ENCODE measurements around the gene XAB2.
"Not testable (repeated sequence)": the region's sequence is repeated elsewhere in the genome, so short reads cannot be mapped to it uniquely, and the experiment has no call there.

XAB2 gene

DNA sequence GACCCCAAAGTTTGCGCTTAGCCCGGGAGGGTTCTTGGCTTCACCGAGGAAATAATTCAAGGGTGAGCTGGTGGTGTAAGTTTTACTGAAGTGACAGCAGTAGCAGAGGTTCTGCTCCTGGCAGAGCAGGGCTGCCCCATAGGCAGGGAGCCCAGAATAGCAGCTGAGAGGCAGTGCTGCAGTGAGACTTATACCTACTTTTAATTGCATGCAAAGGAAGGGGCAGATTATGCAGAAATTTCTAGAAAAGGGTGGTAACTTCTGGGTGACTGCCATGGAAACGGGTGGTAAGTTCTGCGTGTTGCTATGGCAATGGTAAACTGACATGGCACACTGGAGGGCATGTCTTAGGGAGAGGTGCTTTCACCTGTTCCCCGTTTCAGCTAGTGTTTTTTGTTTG lies 51.2 kb downstream of the XAB2 start (continued):
- TF ChIP-seq, protein P1, sequence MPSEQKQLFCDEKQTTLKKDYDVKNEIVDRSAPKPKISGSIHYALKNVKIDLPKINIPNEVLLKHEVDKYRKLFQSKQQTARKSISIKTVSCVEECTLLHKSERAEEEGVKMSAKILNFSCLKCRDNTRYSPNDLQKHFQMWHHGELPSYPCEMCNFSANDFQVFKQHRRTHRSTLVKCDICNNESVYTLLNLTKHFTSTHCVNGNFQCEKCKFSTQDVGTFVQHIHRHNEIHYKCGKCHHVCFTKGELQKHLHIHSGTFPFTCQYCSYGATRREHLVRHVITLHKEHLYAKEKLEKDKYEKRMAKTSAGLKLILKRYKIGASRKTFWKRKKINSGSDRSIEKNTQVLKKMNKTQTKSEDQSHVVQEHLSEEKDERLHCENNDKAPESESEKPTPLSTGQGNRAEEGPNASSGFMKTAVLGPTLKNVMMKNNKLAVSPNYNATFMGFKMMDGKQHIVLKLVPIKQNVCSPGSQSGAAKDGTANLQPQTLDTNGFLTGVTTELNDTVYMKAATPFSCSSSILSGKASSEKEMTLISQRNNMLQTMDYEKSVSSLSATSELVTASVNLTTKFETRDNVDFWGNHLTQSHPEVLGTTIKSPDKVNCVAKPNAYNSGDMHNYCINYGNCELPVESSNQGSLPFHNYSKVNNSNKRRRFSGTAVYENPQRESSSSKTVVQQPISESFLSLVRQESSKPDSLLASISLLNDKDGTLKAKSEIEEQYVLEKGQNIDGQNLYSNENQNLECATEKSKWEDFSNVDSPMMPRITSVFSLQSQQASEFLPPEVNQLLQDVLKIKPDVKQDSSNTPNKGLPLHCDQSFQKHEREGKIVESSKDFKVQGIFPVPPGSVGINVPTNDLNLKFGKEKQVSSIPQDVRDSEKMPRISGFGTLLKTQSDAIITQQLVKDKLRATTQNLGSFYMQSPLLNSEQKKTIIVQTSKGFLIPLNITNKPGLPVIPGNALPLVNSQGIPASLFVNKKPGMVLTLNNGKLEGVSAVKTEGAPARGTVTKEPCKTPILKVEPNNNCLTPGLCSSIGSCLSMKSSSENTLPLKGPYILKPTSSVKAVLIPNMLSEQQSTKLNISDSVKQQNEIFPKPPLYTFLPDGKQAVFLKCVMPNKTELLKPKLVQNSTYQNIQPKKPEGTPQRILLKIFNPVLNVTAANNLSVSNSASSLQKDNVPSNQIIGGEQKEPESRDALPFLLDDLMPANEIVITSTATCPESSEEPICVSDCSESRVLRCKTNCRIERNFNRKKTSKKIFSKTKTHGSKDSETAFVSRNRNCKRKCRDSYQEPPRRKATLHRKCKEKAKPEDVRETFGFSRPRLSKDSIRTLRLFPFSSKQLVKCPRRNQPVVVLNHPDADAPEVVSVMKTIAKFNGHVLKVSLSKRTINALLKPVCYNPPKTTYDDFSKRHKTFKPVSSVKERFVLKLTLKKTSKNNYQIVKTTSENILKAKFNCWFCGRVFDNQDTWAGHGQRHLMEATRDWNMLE (tag by site-specific recombination; conservative IDR thresholded peaks at IDR 0.05; ENCODE audit: low read depth), result no peak
- TF ChIP-seq, protein P2, sequence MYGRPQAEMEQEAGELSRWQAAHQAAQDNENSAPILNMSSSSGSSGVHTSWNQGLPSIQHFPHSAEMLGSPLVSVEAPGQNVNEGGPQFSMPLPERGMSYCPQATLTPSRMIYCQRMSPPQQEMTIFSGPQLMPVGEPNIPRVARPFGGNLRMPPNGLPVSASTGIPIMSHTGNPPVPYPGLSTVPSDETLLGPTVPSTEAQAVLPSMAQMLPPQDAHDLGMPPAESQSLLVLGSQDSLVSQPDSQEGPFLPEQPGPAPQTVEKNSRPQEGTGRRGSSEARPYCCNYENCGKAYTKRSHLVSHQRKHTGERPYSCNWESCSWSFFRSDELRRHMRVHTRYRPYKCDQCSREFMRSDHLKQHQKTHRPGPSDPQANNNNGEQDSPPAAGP (tag by site-specific recombination; IDR thresholded peaks at IDR 0.05), result no peak

DNA sequence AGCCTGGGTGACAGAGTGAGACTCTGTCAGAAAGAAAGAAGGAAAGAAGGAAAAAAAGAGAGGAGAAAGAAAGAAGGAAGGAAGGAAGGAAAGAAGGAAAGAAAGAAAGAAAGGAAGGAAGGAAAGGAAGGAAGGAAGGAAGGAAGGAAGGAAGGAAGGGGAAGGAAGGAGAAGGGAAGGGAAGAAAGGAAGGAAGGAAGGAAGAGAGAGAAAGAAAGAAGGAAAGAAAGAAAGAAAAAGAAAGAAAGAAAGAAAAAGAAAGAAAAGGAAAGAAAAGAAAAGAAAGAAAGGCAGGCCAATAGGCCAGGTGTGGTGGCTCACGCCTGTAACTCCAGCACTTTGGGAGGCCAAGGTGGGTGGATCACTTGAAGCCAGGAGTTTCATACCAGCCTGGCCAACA lies 51.9 kb downstream of the XAB2 start:
- H3K36me3 ChIP-seq (ENCODE audit: control insufficient read depth in 2 of 2, insufficient read depth in 1 of 2, low read length in 2 of 2); H3K9me3 ChIP-seq (ENCODE audit: control insufficient read depth, insufficient read depth, low read depth, low read length); H3K4me3 ChIP-seq (ENCODE audit: low read depth, low read length); H3K27ac ChIP-seq (ENCODE audit: extremely low read depth, low read depth, low read length); H3K4me1 ChIP-seq (ENCODE audit: control insufficient read depth, insufficient read depth, low read length); POLR2A ChIA-PET: not testable (repeated sequence)
- peak; percentile 96 for TF ChIP-seq ZNF366 (tag by site-specific recombination; conservative IDR thresholded peaks at IDR 0.05)
- CTCF ChIA-PET, result interaction anchor here (1.3 kb wide), 1 partner anchor 9 kb away, joined by 9 read pairs; no protein-coding TSS in a partner anchor

DNA sequence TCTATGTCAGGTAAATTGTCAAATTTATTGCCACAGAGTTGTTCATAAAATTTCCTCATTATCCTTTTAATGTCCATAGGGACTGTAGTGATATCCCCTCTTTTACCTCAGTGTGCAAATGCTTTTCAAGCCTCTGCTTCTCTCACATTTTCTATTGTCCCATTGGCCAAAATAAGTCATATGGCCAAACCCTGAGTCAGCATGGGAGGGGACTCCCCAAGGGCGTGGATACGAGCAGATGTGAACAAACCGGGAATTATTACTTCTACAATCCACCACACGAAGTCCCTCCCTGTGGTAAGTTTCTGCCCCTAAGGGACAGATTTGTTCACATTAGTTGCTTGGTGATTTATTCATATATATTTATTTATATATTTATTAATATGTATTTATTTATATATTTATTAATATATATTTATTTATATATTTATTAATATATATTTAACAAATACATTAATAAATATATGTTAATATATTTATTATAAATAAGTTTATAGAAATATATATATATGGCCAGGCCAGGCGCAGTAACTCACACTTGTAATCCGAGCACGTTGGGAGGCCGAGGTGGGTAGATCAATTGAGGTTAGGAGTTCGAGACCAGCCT lies 53.8 kb downstream of the XAB2 start:
- Histone ChIP-seq H3K27ac (ENCODE audit: extremely low read depth, low read depth, low read length) (no peak overlapping the region), H3K4me3 (ENCODE audit: low read depth, low read length) (no peak overlapping the region), H3K9me3 (ENCODE audit: control insufficient read depth, insufficient read depth, low read depth, low read length) (no peaks in the 10 kb centered on the region), H3K4me1 (ENCODE audit: control insufficient read depth, insufficient read depth, low read length) (no peaks in the 10 kb centered on the region), H3K36me3 (ENCODE audit: control insufficient read depth in 2 of 2, insufficient read depth in 1 of 2, low read length in 2 of 2) (no peaks in the 10 kb centered on the region)
- ChIA-PET CTCF (no interaction called here), POLR2A (no interaction called here)
- TF ChIP-seq, protein P3, sequence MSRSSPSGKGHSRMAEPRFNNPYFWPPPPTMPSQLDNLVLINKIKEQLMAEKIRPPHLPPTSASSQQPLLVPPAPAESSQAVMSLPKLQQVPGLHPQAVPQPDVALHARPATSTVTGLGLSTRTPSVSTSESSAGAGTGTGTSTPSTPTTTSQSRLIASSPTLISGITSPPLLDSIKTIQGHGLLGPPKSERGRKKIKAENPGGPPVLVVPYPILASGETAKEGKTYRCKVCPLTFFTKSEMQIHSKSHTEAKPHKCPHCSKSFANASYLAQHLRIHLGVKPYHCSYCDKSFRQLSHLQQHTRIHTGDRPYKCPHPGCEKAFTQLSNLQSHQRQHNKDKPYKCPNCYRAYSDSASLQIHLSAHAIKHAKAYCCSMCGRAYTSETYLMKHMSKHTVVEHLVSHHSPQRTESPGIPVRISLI (tag by site-specific recombination; IDR thresholded peaks at IDR 0.05), result no peak
- TF ChIP-seq ZNF555 (tag by site-specific recombination; conservative IDR thresholded peaks at IDR 0.05) (peak; percentile 14; the same call in 1 of the 2 replicates), ZNF426 (tag by site-specific recombination; IDR thresholded peaks at IDR 0.05) (peak; percentile 15)

DNA sequence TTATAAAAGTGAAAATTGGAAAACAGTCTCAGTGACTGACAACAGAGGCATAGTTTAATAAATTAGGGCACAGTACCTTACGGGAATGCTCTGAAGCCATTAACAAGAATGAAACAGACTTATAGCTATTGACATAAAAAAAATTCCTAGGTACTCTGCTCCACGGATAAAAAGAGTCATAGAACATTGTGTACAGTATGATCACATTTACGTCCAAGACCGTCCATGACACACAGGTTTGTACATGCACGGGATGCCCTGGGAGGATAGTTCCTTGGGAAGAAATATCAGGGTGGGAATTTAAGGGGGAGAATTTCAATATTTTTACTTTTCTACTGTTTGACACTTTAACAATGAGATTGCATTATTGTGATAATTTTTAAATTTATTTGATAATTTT lies 58.6 kb downstream of the XAB2 start:
- Histone ChIP-seq H3K36me3 (ENCODE audit: control insufficient read depth in 2 of 2, insufficient read depth in 1 of 2, low read length in 2 of 2) (no peaks in the 10 kb centered on the region), H3K9me3 (ENCODE audit: control insufficient read depth, insufficient read depth, low read depth, low read length) (no peaks in the 10 kb centered on the region), H3K4me1 (ENCODE audit: control insufficient read depth, insufficient read depth, low read length) (no peaks in the 10 kb centered on the region), H3K4me3 (ENCODE audit: low read depth, low read length) (no peak overlapping the region), H3K27ac (ENCODE audit: extremely low read depth, low read depth, low read length) (no peak overlapping the region)
- ChIA-PET CTCF (interaction anchor here (0.8 to 2.8 kb wide), 2 partner anchors 12 kb away, joined by 4 to 21 read pairs; no protein-coding TSS in a partner anchor), POLR2A (no interaction called here)
- no peak for TF ChIP-seq ZNF571 (tag by site-specific recombination; IDR thresholded peaks at IDR 0.05)
- no peak for TF ChIP-seq IKZF3 (tag by site-specific recombination; IDR thresholded peaks at IDR 0.05)
- TF ChIP-seq ZSCAN23 (tag by site-specific recombination; IDR thresholded peaks at IDR 0.05), result no peak
- TF ChIP-seq ZNF341 (tag by site-specific recombination; IDR thresholded peaks at IDR 0.05; ENCODE audit: low read depth), result no peak
- no peak for TF ChIP-seq ZNF423 (tag by site-specific recombination; IDR thresholded peaks at IDR 0.05)
- TF ChIP-seq HOXD13 (CRISPR knock-in tag; IDR thresholded peaks at IDR 0.05; ENCODE audit: borderline replicate concordance), result no peak
- TF ChIP-seq ZFP37 (tag by site-specific recombination; IDR thresholded peaks at IDR 0.05), result no peak
- no peak for TF ChIP-seq ZNF138 (tag by site-specific recombination; IDR thresholded peaks at IDR 0.05; ENCODE audit: borderline replicate concordance)
- TF ChIP-seq, protein P4, sequence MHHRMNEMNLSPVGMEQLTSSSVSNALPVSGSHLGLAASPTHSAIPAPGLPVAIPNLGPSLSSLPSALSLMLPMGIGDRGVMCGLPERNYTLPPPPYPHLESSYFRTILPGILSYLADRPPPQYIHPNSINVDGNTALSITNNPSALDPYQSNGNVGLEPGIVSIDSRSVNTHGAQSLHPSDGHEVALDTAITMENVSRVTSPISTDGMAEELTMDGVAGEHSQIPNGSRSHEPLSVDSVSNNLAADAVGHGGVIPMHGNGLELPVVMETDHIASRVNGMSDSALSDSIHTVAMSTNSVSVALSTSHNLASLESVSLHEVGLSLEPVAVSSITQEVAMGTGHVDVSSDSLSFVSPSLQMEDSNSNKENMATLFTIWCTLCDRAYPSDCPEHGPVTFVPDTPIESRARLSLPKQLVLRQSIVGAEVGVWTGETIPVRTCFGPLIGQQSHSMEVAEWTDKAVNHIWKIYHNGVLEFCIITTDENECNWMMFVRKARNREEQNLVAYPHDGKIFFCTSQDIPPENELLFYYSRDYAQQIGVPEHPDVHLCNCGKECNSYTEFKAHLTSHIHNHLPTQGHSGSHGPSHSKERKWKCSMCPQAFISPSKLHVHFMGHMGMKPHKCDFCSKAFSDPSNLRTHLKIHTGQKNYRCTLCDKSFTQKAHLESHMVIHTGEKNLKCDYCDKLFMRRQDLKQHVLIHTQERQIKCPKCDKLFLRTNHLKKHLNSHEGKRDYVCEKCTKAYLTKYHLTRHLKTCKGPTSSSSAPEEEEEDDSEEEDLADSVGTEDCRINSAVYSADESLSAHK (tag by site-specific recombination; IDR thresholded peaks at IDR 0.05), result no peak
- no peak for TF ChIP-seq ZBTB17 (tag by site-specific recombination; IDR thresholded peaks at IDR 0.05)
- TF ChIP-seq, protein P5, sequence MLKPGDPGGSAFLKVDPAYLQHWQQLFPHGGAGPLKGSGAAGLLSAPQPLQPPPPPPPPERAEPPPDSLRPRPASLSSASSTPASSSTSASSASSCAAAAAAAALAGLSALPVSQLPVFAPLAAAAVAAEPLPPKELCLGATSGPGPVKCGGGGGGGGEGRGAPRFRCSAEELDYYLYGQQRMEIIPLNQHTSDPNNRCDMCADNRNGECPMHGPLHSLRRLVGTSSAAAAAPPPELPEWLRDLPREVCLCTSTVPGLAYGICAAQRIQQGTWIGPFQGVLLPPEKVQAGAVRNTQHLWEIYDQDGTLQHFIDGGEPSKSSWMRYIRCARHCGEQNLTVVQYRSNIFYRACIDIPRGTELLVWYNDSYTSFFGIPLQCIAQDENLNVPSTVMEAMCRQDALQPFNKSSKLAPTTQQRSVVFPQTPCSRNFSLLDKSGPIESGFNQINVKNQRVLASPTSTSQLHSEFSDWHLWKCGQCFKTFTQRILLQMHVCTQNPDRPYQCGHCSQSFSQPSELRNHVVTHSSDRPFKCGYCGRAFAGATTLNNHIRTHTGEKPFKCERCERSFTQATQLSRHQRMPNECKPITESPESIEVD (tag by site-specific recombination; IDR thresholded peaks at IDR 0.05), result no peak

Data from HEK293 (cell line).